Activated effector memory CD4-positive, alpha-beta T cell treated with anti-CD3 and anti-CD28 coated beads, Interleukin-2, amount 50 U/mL, for 16 hours (primary cell): ENCODE data around the gene ZNF70.

Source experiments
- DNase-seq: peaks from one replicate; pipeline ENCODE4 v3.0.0-alpha.2; 2020

Gene ZNF70

GRCh38 chr22:23715806-23716375 is 35.0 kb downstream of the ZNF70 start:
- no peak for DNase-seq

- peak; percentile 61 for DNase-seq
Measured at GRCh38 chr22:23714596-23715578, 36.0 kb downstream of the ZNF70 start.

GRCh38 chr22:23713696-23714595 is 37.0 kb downstream of the ZNF70 start:
- peak; percentile 52 for DNase-seq

GRCh38 chr22:23712256-23712655 is 38.7 kb downstream of the ZNF70 start:
- DNase-seq = peak; percentile 56

GRCh38 chr22:23709107-23709506 is 41.8 kb downstream of the ZNF70 start:
- DNase-seq = peak; percentile 16

GRCh38 chr22:23708270-23708669 is 42.6 kb downstream of the ZNF70 start:
- DNase-seq = no peak

GRCh38 chr22:23705358-23705757 is 45.6 kb downstream of the ZNF70 start:
- DNase-seq = peak; percentile 62

GRCh38 chr22:23704829-23705228 is 46.1 kb downstream of the ZNF70 start:
- no peak for DNase-seq

GRCh38 chr22:23704062-23704461 is 46.9 kb downstream of the ZNF70 start:
- DNase-seq = peak; percentile 16

- DNase-seq = peak; percentile 54
Measured at GRCh38 chr22:23700706-23701105, 50.2 kb downstream of the ZNF70 start.

- DNase-seq = no peak
Measured at GRCh38 chr22:23698673-23699235, 52.2 kb downstream of the ZNF70 start.

GRCh38 chr22:23698094-23698493 is 52.8 kb downstream of the ZNF70 start:
- DNase-seq = peak; percentile 36

- peak; percentile 58 for DNase-seq
Measured at GRCh38 chr22:23697031-23697970, 53.6 kb downstream of the ZNF70 start.

GRCh38 chr22:23696326-23696851 is 54.5 kb downstream of the ZNF70 start:
- peak; percentile 88 for DNase-seq

- peak; percentile 46 for DNase-seq
Measured at GRCh38 chr22:23695571-23696325, 55.2 kb downstream of the ZNF70 start.

GRCh38 chr22:23695141-23695540 is 55.8 kb downstream of the ZNF70 start:
- peak; percentile 59 for DNase-seq

GRCh38 chr22:23693979-23694680 is 56.8 kb downstream of the ZNF70 start:
- DNase-seq = peak; percentile 51

GRCh38 chr22:23692598-23693291 is 58.2 kb downstream of the ZNF70 start:
- peak; percentile 46 for DNase-seq
